HK-2 (cell line): Measurements from ENCODE around the gene TOP2B.

ENCODE experiments used
- DNase-seq: peaks from one replicate; pipeline ENCODE4 v3.0.0-alpha.2; 2018; ENCODE audit not compliant: unreplicated experiment

Gene TOP2B

GRCh38 chr3:25618028-25618427 lies 46.7 kb downstream of the TOP2B start:
- DNase-seq: no peak

- no peak for DNase-seq
These were observed 53.5 kb downstream of the TOP2B start for GRCh38 chr3:25611193-25611592.

GRCh38 chr3:25610779-25611178 lies 53.9 kb downstream of the TOP2B start:
- no peak for DNase-seq

GRCh38 chr3:25610167-25610566 lies 54.5 kb downstream of the TOP2B start:
- no peak for DNase-seq

GRCh38 chr3:25604107-25604805 lies 60.5 kb downstream of the TOP2B start:
- no peak for DNase-seq

GRCh38 chr3:25603703-25604102 lies 61.0 kb downstream of the TOP2B start:
- DNase-seq: no peak

GRCh38 chr3:25597535-25598101 lies 67.1 kb downstream of the TOP2B start:
- DNase-seq: no peak

GRCh38 chr3:25594007-25594502 lies 70.7 kb downstream of the TOP2B start:
- no peak for DNase-seq

GRCh38 chr3:25593001-25593400 lies 71.7 kb downstream of the TOP2B start:
- DNase-seq: no peak

GRCh38 chr3:25592510-25592968 lies 72.2 kb downstream of the TOP2B start:
- DNase-seq: peak; percentile 54

- no peak for DNase-seq
These were observed 74.9 kb downstream of the TOP2B start for GRCh38 chr3:25589783-25590258.

GRCh38 chr3:25589104-25589782 lies 75.5 kb downstream of the TOP2B start:
- no peak for DNase-seq

GRCh38 chr3:25588441-25589103 lies 76.1 kb downstream of the TOP2B start:
- DNase-seq: no peak

- DNase-seq: no peak
These were observed 76.7 kb downstream of the TOP2B start for GRCh38 chr3:25587975-25588374.

- no peak for DNase-seq
These were observed 77.2 kb downstream of the TOP2B start for GRCh38 chr3:25587526-25587925.

- DNase-seq: no peak
These were observed 77.6 kb downstream of the TOP2B start for GRCh38 chr3:25587094-25587493.

GRCh38 chr3:25586553-25586952 lies 78.2 kb downstream of the TOP2B start:
- no peak for DNase-seq

- DNase-seq: no peak
These were observed 78.6 kb downstream of the TOP2B start for GRCh38 chr3:25586167-25586505.

GRCh38 chr3:25585361-25586166 lies 79.1 kb downstream of the TOP2B start:
- DNase-seq: no peak

- DNase-seq: no peak
These were observed 80.5 kb downstream of the TOP2B start for GRCh38 chr3:25584011-25584789.

- DNase-seq: no peak
These were observed 81.4 kb downstream of the TOP2B start for GRCh38 chr3:25583343-25583742.
